Measurements from ENCODE around the gene SBF2.

Gene SBF2

DNA sequence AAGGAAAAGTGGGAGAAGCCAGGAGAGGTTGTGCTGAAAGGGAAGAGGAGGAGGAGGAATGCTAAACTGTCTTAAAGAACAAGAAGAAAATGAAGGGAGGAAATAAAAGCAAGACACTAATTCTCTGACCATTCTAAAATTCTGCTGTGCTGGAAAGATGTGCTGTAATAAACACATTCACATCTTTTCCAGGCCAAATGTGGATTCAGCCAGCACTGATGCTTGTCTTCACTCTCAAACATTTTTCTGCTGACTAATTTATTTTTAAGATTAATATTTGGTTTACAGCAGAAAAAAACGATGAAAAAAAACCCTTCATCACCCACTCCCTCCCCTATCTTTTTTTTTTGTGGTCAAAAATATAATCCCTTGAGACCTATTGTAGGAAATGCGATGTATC lies 406.5 kb downstream of the SBF2 start:
- no peak overlapping the region for H3K4me3 ChIP-seq (ENCODE audit: low read length)
- no peak for DNase-seq (ENCODE audit: low read depth)
- TF ChIP-seq, protein P1, sequence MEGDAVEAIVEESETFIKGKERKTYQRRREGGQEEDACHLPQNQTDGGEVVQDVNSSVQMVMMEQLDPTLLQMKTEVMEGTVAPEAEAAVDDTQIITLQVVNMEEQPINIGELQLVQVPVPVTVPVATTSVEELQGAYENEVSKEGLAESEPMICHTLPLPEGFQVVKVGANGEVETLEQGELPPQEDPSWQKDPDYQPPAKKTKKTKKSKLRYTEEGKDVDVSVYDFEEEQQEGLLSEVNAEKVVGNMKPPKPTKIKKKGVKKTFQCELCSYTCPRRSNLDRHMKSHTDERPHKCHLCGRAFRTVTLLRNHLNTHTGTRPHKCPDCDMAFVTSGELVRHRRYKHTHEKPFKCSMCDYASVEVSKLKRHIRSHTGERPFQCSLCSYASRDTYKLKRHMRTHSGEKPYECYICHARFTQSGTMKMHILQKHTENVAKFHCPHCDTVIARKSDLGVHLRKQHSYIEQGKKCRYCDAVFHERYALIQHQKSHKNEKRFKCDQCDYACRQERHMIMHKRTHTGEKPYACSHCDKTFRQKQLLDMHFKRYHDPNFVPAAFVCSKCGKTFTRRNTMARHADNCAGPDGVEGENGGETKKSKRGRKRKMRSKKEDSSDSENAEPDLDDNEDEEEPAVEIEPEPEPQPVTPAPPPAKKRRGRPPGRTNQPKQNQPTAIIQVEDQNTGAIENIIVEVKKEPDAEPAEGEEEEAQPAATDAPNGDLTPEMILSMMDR (conservative IDR thresholded peaks at IDR 0.05; ENCODE audit: low read depth, low read length) = no peak

DNA sequence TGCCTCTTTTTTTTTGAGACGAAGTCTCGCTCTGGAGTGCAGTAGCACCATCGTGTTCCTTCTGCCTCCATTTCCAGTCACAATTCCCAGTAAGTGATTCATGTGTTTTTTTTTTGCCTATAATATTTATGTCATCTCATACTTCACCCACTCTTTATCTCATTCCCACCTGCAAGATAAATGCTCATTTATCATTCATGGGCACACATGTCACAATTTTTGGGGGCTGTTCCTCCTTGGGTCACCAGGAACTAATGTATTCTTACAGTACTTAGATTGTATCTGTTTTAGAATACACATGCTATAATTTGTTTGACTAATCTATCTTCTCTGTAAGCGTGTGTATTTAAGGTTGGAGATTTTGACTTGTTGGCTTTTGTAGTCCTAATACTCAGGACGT lies 407.4 kb downstream of the SBF2 start:
- no peak for DNase-seq (ENCODE audit: low read depth)
- no peak overlapping the region for H3K4me3 ChIP-seq (ENCODE audit: low read length)
- TF ChIP-seq, protein P1 (conservative IDR thresholded peaks at IDR 0.05; ENCODE audit: low read depth, low read length) = no peak

DNA sequence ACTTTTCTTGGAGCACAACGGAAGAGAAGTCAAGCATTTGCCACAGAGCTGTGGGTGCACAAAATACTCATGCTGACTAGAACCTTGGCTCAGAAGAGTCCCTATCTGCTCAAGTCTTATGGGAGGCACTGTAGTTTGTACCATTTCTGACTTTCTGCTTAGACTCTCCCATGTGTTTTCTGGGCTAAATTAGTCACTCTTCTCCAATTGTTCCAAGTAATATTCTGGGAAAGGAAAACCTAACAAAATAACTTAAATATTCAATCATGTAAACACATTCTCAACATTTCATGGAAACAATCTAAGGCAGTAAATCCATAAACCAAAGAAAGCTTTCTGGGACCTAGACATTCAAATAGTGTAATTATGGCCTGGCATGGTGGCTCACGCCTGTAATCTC lies 409.4 kb downstream of the SBF2 start:
- no peak for DNase-seq (ENCODE audit: low read depth)
- no peak overlapping the region for H3K4me3 ChIP-seq (ENCODE audit: low read length)
- TF ChIP-seq, protein P1 (conservative IDR thresholded peaks at IDR 0.05; ENCODE audit: low read depth, low read length) = no peak

DNA sequence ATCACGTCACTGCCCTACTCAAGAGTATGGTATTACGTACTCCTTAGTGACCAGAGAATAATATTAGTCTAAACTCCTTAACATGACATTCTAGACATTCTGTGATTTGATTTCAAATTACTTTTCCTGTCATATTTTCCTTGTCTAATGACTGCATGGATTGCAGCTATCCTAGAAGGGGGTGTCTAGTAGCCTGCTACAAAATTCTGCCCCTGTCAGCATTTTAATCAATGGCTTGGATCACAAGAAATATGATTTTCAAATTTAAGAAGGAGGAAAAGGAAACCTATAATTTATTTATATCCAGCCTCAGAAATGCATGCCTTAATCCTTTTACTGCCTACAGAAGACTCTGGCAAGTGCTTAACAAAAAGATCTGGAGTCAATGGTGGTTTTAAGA lies 413.4 kb downstream of the SBF2 start:
- TF ChIP-seq, protein P1 (conservative IDR thresholded peaks at IDR 0.05; ENCODE audit: low read depth, low read length) = no peak
- H3K4me3 ChIP-seq (ENCODE audit: low read length) = no peak overlapping the region
- no peak for DNase-seq (ENCODE audit: low read depth)

DNA sequence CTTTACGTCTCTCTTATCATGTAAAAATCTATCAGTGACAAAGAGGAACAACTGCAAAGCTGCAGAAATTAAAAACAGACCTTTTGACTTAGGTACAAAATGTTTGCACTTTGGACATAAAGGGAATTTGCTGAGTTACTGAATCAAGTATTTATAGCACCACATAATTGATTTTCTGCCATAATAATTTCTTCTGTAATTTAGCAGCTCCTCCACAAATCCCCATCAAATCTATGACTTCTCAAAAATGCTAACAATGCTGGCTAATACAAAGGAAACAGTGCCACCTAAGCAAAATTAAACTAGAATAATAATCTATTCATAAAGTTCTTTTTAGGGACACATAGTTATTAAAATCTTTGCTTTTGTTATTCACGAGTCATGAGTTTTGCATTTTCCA lies 415.1 kb downstream of the SBF2 start:
- H3K4me3 ChIP-seq (ENCODE audit: low read length) = no peak overlapping the region
- peak; percentile 3 for DNase-seq (ENCODE audit: low read depth)
- TF ChIP-seq, protein P1 (conservative IDR thresholded peaks at IDR 0.05; ENCODE audit: low read depth, low read length) = no peak

DNA sequence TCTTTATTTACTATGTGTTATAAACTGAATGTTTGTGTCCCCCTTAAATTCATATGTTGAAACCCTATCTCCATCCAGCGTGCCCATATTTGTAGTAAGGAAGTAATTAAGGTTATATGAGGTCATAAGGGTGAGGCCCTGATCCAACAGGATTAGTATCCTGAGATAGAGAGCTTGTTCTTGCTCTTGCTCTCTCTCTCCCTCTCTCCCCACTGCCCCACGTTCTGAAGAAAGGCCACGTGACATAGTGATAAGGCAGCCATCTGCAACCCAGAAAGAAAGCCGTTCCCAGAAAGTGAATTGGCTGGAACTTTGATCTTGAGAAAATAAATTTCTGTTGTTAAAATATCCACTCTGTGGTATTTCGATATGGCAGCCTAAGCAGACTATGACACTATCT lies 417.7 kb downstream of the SBF2 start:
- H3K4me3 ChIP-seq (ENCODE audit: low read length) = no peak overlapping the region
- TF ChIP-seq, protein P1 (conservative IDR thresholded peaks at IDR 0.05; ENCODE audit: low read depth, low read length) = no peak
- DNase-seq (ENCODE audit: low read depth) = no peak

DNA sequence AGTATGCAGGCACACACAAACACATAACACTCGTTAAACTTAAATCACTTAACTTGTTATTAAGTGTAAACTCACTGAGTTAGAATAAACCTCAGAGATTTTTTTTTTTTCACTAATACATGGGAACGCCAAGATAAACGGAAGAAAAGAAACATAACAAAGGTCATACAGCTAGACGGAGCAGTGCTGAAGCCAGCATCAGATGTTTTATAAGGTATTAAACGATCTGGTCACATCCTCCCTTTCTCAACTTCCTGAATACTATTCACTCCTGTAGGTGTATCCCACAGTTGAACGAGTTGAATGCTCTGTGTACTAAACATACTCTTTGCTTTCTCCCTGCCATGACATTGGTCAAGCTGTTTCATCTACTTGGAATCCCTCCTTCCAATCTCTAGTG lies 418.2 kb downstream of the SBF2 start:
- DNase-seq (ENCODE audit: low read depth) = no peak
- TF ChIP-seq, protein P1 (conservative IDR thresholded peaks at IDR 0.05; ENCODE audit: low read depth, low read length) = no peak
- H3K4me3 ChIP-seq (ENCODE audit: low read length) = no peak overlapping the region
